GM21619 (cell line): ENCODE results near the gene PROX1.

Experiments used
- ATAC-seq: cut with Tn5 transposase; IDR thresholded peaks from one replicate; pipeline ENCODE4 v1.9.1; 2021; ENCODE audit not compliant: unreplicated experiment

Gene PROX1

GRCh38 chr1:214018386-214019268 is 30.9 kb downstream of the PROX1 start:
- peak; percentile 85 for ATAC-seq

GRCh38 chr1:214019499-214019898 is 31.7 kb downstream of the PROX1 start:
- ATAC-seq = no peak

DNA sequence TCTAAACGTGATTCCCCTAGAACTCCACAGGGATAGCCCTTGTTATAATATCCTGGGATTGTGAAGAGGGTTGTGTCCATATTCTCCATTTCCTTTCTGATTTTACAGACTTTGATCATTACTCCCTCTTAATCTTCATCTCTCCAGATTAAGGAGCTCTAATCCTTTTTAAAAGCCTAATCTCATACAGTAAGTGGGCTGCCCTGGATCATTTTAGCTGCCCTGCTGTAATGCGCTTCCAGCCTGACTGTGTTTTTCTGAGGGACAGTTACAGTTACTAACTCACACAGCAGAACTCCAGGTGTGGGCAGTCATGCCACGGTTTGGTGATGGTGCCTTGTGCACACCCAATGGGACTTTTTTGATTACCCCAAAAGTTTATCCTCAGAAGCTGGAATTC is 33.5 kb downstream of the PROX1 start:
- no peak for ATAC-seq

- no peak for ATAC-seq
Observed at GRCh38 chr1:214022229-214022791, 34.5 kb downstream of the PROX1 start.

- ATAC-seq = no peak
Observed at GRCh38 chr1:214022810-214023425, 35.1 kb downstream of the PROX1 start.

- ATAC-seq = no peak
Observed at GRCh38 chr1:214026985-214027384, 39.2 kb downstream of the PROX1 start.

DNA sequence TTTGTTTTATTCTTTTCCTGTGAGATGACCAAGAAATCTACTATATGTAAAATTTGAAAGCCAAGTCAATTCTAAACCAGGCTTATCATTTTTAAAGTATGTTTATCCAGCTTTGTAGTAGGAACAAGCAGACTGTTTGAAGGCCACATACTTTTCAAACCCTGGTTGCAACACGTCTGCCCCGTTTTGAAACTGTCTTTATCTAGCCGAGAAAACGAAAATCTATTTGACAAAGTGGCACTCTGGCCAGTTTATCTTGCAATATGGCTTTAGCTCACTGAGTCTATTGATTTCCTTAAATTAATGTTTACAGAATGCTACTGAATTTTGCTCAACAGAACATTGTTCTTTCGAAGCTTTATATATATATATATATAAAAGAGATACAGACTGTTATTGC is 39.7 kb downstream of the PROX1 start:
- ATAC-seq = no peak

- ATAC-seq = no peak
Observed at GRCh38 chr1:214028095-214028494, 40.3 kb downstream of the PROX1 start.

GRCh38 chr1:214028649-214029406 is 41.1 kb downstream of the PROX1 start:
- ATAC-seq = no peak

DNA sequence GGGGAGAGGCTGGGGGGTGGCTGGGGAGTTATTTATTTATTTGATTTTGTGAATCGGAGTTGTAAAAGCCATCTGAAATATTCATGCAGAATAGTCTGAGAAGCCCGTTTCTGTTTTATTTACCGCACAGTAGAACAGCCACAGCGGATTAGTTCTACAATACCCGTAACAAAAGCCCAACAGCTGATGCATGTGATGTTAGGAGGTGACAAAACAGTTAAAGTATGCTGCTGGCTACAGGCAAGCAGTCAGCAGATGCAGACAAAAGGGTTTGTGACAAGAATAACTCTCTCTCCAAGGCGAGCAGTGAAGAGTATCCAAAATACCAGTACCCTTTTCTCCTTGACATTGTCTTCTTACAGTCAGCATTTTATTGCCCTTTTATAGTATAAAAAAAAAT is 42.0 kb downstream of the PROX1 start:
- ATAC-seq = no peak

- no peak for ATAC-seq
Observed at GRCh38 chr1:214031267-214031650, 43.5 kb downstream of the PROX1 start.

DNA sequence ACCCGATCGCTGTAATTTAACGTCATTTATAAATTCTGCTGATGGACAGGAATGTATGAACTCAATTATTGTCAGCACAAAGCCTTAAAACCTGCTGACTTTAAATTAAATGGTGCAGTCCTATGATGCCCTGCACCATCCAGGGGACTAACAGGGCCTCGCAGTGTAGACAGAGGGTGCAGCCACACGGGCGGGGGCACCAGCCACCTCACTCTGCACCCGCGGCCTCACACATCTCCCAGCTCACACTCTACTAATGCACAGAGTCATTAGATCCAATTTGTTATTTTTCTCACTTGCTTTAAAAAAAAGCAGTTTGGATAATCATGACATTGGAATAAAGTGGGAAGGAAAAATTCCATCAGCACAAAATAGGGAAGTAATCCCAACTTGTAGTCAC is 49.7 kb downstream of the PROX1 start:
- no peak for ATAC-seq

- no peak for ATAC-seq
Observed at GRCh38 chr1:214039394-214040018, 51.7 kb downstream of the PROX1 start.

DNA sequence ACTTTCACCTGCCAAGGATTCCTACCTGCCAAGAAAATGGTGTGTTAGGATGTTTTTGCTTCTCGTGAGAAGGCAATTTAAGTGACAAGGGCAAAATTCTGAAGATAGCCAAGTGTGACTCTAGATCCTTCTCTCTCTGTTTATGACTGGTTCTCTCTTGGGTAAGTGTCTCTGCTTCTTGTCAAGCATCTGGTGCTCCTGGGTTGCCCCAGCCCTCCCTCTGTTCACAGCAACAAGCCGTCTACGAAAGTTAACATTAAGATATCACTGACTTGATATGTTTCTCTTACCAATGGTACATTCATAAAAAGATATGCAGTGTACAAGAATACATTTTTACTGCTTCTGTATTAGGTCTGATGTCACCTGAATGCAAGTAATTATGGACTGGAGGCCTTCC is 55.4 kb downstream of the PROX1 start:
- ATAC-seq = no peak

GRCh38 chr1:214044438-214045214 is 56.9 kb downstream of the PROX1 start:
- ATAC-seq = no peak

DNA sequence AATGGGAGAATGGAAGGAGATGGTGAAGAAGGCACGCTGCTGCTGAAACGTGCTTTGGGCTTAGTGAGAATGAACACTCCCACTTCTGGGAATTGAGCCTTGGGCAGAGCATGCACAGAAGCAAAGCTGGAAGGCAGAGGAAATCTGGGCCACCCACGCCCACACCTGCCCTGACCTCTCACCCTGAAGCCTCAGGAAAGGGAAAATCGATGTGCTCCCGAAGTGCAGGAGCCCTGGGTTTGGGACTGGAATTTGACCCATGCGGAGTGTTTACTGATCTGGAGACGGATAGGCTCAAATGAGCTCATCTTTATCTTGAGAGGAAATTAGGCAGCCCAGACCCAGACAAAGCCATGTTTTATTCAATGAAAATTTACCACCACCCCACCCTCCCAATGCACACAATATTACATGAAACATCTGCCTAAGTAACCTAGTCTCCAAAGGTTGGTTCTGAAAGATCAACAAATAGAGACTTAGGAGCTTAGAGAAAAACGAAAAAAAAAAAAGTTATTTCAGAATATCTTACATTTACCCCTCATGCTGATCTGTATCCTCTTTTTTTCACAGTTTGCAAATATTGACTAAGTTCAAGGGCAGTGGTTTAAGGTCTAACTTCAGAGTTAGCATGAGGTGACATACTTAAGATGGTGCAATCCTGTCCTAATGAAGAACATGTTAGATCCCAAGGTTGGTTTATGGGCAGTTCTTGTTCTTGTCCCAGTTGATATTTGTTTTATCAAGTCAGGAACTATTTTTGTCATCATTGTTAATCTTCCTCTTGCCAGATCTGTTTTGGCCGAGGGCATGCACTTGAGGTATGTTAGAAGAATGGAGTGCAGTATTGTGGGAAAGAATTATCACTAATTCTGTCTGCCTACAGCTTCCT is 63.0 kb downstream of the PROX1 start:
- no peak for ATAC-seq

DNA sequence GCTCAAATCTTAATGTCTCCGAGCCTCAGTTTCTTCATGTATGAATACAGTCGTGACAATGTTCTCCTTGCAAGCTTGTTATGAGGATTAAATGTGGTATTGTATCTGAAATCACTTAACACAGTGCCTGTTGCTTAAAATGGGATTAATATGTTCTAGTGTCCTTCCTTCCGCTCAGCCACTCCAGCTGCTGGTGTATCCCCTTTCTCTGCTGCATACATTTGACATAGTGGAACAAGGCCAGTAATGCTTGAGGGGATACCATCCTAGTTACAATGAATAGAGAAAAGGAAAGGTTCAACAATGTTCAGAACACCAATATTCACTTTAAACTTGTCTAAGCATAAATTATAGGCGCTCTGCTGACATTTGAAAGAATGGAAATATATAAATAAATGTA is 64.0 kb downstream of the PROX1 start:
- ATAC-seq = no peak

GRCh38 chr1:214058076-214058475 is 70.3 kb downstream of the PROX1 start:
- no peak for ATAC-seq

DNA sequence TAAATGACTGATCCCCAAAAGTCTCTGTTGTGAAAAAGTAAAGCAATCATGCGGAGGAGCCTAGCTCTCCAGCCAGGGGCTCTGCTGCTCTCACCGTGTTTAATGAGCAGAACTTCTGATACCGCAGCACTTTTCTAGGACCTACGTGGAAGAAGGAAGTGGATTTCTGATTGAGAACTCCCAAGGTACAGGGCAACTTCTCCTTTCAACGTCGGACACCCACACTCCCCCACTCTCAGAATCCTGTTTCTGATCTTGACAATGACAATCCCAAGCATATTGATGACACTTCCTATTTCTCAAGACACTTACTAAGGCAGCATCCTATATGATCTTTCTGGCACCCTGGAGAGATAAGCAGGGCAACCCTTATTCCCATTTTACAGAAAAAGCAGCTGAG is 78.4 kb downstream of the PROX1 start:
- no peak for ATAC-seq
